NB4 (cell line): ENCODE data around the gene SCARB1.

Experiments
- CTCF ChIP-seq: IDR thresholded peaks from one replicate; pipeline ENCODE4 v1.5.1; 2012; ENCODE audit warnings: low read depth, low read length
- MYC ChIP-seq: IDR thresholded peaks from 2 replicates; pipeline ENCODE4 v1.6.1; 2011; ENCODE audit warnings: low read depth, low read length
- POLR2A ChIP-seq: IDR thresholded peaks from 2 replicates; pipeline ENCODE4 v1.6.1; 2011; ENCODE audit warnings: mild to moderate bottlenecking; ENCODE audit not compliant: insufficient read length; ENCODE audit errors: extremely low read depth

GRCh38 chr12:124898200-124898922 lies 34.7 kb upstream of the SCARB1 start:
- TF ChIP-seq CTCF: peak; percentile 73
- no peak for TF ChIP-seq POLR2A
- 0 out of 2 replicates have a peak, but pooled peaks have one; percentile 19 for TF ChIP-seq MYC
